Sigmoid colon (tissue), 7 donors: Measurements from ENCODE around the gene MROH8. TPM values are rescaled to one million over a fixed set of nuclear protein-coding genes. Genes with fewer than 3 reads are reported as not detected.

Experiments used
- DNase-seq: peaks from one replicate; pipeline ENCODE4 v3.0.0-alpha.2; 2019
- H3K27ac ChIP-seq, 4 donors: fragments of 200-600 bp; sonication (generic); one replicate each; pipeline ENCODE4 v1.5.1; 2016 to 2019; ENCODE audit warnings: mild to moderate bottlenecking in 1 of 4
- H3K27me3 ChIP-seq, 3 donors: fragments of 200-600 bp; sonication (generic); one replicate each; pipeline ENCODE4 v1.5.1; 2019; ENCODE audit warnings: mild to moderate bottlenecking in 1 of 3
- H3K36me3 ChIP-seq, 4 donors: fragments of 200-600 bp; sonication (generic); one replicate each; pipeline ENCODE4 v1.5.1; 2016 to 2019
- H3K4me1 ChIP-seq, 4 donors: fragments of 200-600 bp; sonication (generic); one replicate each; pipeline ENCODE4 v1.5.1; 2017 to 2019
- H3K4me3 ChIP-seq, 4 donors: fragments of 200-600 bp; sonication (generic); one replicate each; pipeline ENCODE4 v1.5.1; 2017 to 2019; ENCODE audit warnings: mild to moderate bottlenecking in 2 of 4, moderate library complexity in 1 of 4
- H3K9me3 ChIP-seq, 4 donors: fragments of 200-600 bp in 3 of 4; sonication (generic) in 3 of 4; one replicate each; pipeline versions ENCODE4 v1.5.1 to v1.6.1; 2013 to 2019
- CTCF ChIP-seq, 4 experiments: fragments of 450-650 bp in 3 of 4; fragments of 200-600 bp in 1 of 4; IDR thresholded peaks; one replicate each; pipeline ENCODE4 v1.5.1; 2016 to 2019; ENCODE audit warnings: antibody characterized with exemption in 4 of 4, mild to moderate bottlenecking in 3 of 4, moderate library complexity in 2 of 4
- EP300 ChIP-seq, 4 donors: sonication (generic); formaldehyde crosslinking; IDR thresholded peaks; one replicate each; pipeline ENCODE4 v1.6.1; 2017; ENCODE audit warnings: antibody characterized with exemption in 4 of 4
- POLR2A ChIP-seq, 2 donors: fragments of 450-650 bp; IDR thresholded peaks; one replicate each; pipeline ENCODE4 v1.6.1; 2016; ENCODE audit warnings: antibody characterized with exemption in 2 of 2, mild to moderate bottlenecking in 2 of 2, moderate library complexity in 2 of 2
- POLR2AphosphoS5 ChIP-seq, 4 donors: sonication (generic); formaldehyde crosslinking; IDR thresholded peaks; one replicate each; pipeline ENCODE4 v1.6.1; 2017; ENCODE audit warnings: antibody characterized with exemption in 4 of 4
- WGBS, 2 donors: extraction: QIAGEN DNeasy Blood & Tissue Kit; methylation state at CpG; one replicate each; pipeline ENCODE4 v1.1.7; 2013; 5-methylcytosine and 5-hydroxymethylcytosine counted together
- intact Hi-C: fragments of 100-400 bp; cut with DNase I; formaldehyde crosslinking; loops from one replicate; pipeline ENCODE4 v1.15.1; 2023
- polyA plus RNA-seq, 3 donors: library from polyadenylated mRNA; stranded (reverse); fragments of 200-250 nt; gene quantifications; one replicate each; pipeline ENCODE4 v1.2.3, GENCODE V29; 2013
- total RNA-seq, 4 donors: library from RNA; depleted of rRNA; stranded (reverse); fragments of >200 nt; gene quantifications; one replicate each; pipeline ENCODE4 v1.1.0, GENCODE V29; 2016
- donor health status: healthy with polysubstance abuse.
- donor health status: Bipolar disorder and iron deficiency.
- donor health status: healthy.

The MROH8 gene
- total and polyA plus RNA-seq, 7 donors = 0.46 to 11.1 (median 2.4) TPM

DNA sequence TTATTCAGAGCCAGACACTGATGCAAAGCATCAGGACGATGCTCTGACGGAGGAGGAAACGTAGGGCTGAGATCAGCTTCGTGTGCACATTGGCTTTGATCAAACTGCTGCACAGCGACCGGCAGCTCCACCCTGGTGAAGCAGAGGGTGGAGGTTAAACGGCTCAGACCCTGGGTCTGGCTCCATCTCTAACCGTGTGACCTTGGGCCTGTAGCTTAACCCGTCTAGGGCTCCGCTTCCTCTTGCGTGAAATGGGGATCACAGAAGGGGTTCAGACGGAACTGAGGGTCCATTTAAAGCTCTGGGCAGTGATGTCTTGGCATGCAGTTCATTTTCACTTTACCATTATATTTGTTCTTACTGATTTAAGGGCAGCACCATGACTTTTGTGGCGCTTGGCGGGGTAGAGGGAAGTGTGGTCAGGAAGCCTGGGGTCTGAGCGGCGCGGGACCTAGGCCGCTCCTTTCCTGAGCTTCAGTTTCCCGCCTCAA, 84.2 kb downstream of the MROH8 start:
- no peaks in the 10 kb centered on the region for H3K9me3 ChIP-seq
- no peaks in the 10 kb centered on the region for H3K27me3 ChIP-seq
- H3K4me1 ChIP-seq = peaks cover 0 to 18% (median 13%) of the 10 kb centered on the region in 4 donors
- WGBS, 2 donors = 1 to 2% methylated on average over 19 of the region's 19 CpGs
- H3K27ac ChIP-seq = peak overlapping the region; percentile 62 to 72 (median 68)
- no peaks in the 10 kb centered on the region for H3K36me3 ChIP-seq
- no peak for DNase-seq
- no peak for TF ChIP-seq POLR2AphosphoS5 (IDR thresholded peaks at IDR 0.05)
- no peak for TF ChIP-seq CTCF (IDR thresholded peaks at IDR 0.05)
- no peak for TF ChIP-seq POLR2A (IDR thresholded peaks at IDR 0.05)
- no peak for TF ChIP-seq EP300 (IDR thresholded peaks at IDR 0.05)
- intact Hi-C loops = no loop called here
- H3K4me3 ChIP-seq = peak overlapping the region; percentile 59 to 80 (median 67)

DNA sequence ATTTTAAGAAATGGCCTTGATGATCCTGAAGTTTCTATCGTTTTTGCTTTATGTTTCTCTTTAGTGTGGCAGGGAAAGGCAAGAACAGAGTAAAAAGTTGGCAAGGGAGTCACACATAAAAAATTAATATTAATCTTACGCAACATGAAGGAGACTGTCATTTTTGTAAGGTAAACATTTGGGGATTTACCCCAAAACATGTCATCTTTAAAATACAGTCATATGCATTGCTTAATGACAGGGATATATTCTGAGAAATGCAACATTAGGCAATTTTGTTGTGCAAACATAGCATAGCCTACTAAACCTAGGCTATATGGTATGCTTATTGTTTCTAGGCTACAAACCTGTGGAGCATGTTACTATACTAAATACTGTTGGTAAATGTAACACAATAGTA, 88.9 kb downstream of the MROH8 start:
- Histone ChIP-seq H3K27ac (no peak overlapping the region), H3K4me3 (no peak overlapping the region), H3K9me3 (no peaks in the 10 kb centered on the region), H3K4me1 (peaks cover 0 to 12% (median 9%) of the 10 kb centered on the region in 4 donors), H3K36me3 (peaks cover 0 to 18% (median 1%) of the 10 kb centered on the region in 4 donors), H3K27me3 (no peaks in the 10 kb centered on the region)
- DNase-seq = no peak
- 79 to 83% methylated on average over 2 of the region's 2 CpGs for WGBS, 2 donors
- intact Hi-C loops = no loop called here
- no peak for TF ChIP-seq CTCF (IDR thresholded peaks at IDR 0.05)
- no peak for TF ChIP-seq EP300 (IDR thresholded peaks at IDR 0.05)
- no peak for TF ChIP-seq POLR2AphosphoS5 (IDR thresholded peaks at IDR 0.05)
- no peak for TF ChIP-seq POLR2A (IDR thresholded peaks at IDR 0.05)

- 90 to 98% methylated on average over 5 of the region's 5 CpGs for WGBS, 2 donors
- Histone ChIP-seq H3K27ac (no peak overlapping the region), H3K4me3 (no peak overlapping the region), H3K9me3 (no peaks in the 10 kb centered on the region), H3K27me3 (no peaks in the 10 kb centered on the region), H3K36me3 (peaks cover 0 to 8% (median 2%) of the 10 kb centered on the region in 4 donors), H3K4me1 (no peaks in the 10 kb centered on the region)
- no peak for TF ChIP-seq POLR2AphosphoS5 (IDR thresholded peaks at IDR 0.05)
- no peak for TF ChIP-seq CTCF (IDR thresholded peaks at IDR 0.05)
- no peak for TF ChIP-seq POLR2A (IDR thresholded peaks at IDR 0.05)
- no peak for TF ChIP-seq EP300 (IDR thresholded peaks at IDR 0.05)
- intact Hi-C loops = no loop called here
- DNase-seq = no peak
These were observed 97.5 kb downstream of the MROH8 start for GRCh38 chr20:37081717-37082289.

DNA sequence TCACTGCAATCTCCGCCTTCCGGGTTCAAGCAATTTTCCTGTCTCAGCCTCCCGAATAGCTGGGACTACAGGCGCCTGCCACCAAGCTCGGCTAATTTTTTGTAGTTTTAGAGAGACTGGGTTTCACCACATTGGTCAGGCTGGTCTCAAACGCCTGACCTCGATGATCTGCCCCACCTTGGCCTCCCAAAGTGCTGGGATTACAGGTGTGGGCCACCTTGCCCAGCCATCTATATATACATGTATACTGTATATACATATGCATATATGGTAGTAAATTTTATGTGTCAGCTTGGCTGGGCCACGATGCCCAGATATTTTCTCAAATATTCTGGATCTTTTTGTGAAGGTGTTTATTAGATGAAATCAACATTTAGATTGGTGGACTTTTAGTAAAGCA, 102.3 kb downstream of the MROH8 start:
- 95 to 97% methylated on average over 8 of the region's 8 CpGs for WGBS, 2 donors
- Histone ChIP-seq H3K36me3 (no peaks in the 10 kb centered on the region), H3K4me1 (peaks cover 0 to 7% (median 2%) of the 10 kb centered on the region in 4 donors), H3K27me3 (no peaks in the 10 kb centered on the region), H3K4me3 (no peak overlapping the region), H3K9me3 (no peaks in the 10 kb centered on the region), H3K27ac (no peak overlapping the region)
- intact Hi-C loops = no loop called here
- TF ChIP-seq CTCF (IDR thresholded peaks at IDR 0.05) = no peak
- no peak for TF ChIP-seq EP300 (IDR thresholded peaks at IDR 0.05)
- DNase-seq = no peak
